ENCODE data around the gene CGB3. TPM values are rescaled to one million over a fixed set of nuclear protein-coding genes. Genes with fewer than 3 reads are reported as not detected.
"Not testable (repeated sequence)": the region's sequence is repeated elsewhere in the genome, so short reads cannot be mapped to it uniquely, and the experiment has no call there.

CGB3 gene
- polyA plus RNA-seq (2014; cell fraction: cytosol; rRNA removed): not detected in 2 replicates
- polyA plus RNA-seq (2014; cell fraction: nucleus; rRNA removed): not detected in 2 replicates

GRCh38 chr19:49024233-49024632, at the start of gene CGB3:
Gene CGB3, minus strand, starts transcription at chr19:49024333. Its CDS starts 362 bp downstream, at chr19:49023971.
- DNase-seq (ENCODE audit: low spot score): not testable (repeated sequence)

- no peak for DNase-seq (ENCODE audit: low spot score)
Measured at GRCh38 chr19:49071860-49072547, 47.9 kb upstream of the CGB3 start.

GRCh38 chr19:49070416-49070815, 46.3 kb upstream of the CGB3 start:
- no peak for DNase-seq (ENCODE audit: low spot score)

DNA sequence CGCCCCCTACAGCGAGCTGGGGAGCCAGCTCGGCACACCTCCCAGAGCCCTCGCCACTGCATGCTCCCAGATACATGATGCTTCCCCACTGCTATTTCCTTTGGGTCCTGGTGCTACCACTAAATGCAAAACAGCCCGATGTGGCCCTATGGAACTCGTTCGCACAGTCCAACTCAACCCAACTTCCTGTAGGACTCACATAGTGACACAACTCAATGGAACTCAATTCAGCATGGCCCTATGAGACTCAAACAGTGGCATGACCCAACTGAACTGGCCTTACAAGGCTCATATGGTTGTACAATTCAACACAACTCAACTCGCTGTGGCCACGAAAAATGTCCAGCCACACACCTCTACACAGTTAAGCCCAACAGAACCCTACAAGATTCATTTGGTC, 44.9 kb upstream of the CGB3 start:
- no peak for DNase-seq (ENCODE audit: low spot score)

- DNase-seq (ENCODE audit: low spot score): no peak
Measured at GRCh38 chr19:49067554-49067953, 43.4 kb upstream of the CGB3 start.

DNA sequence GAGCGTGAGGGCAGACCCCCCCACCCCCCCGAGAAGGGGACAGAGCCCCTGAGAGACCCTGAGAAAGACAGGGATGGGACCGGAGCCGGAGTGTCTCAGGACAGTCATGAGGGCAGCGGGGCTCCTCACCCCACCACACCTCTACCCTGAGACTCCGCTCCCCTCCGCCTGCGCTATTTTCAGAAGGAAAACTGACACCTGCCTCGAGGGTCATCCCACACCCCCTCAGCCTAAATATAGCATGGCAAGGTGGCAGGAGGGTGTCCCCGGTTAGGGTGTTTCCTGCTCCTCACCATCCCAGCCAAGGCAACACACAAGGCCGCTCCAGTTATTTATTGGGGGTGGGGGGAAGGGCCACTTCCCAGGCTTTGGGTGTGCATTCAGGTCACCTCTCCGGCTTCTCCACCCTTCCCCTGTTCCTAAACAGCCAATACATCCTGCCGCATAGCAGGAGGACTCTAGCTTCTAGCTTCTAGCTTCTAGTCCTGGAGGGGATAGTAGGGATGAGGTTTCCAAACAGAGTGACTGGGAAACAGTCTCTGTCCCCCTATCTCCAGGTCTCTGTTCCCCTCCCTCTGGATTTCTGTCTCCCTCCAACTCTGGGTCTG, 41.9 kb upstream of the CGB3 start:
- DNase-seq (ENCODE audit: low spot score): no peak

- DNase-seq (ENCODE audit: low spot score): peak; percentile 30
Measured at GRCh38 chr19:49064768-49065611, 40.9 kb upstream of the CGB3 start, which contains the start of gene NTF4. Gene NTF4, minus strand, starts transcription at chr19:49064818. Its CDS starts 2,821 bp downstream, at chr19:49061997.

GRCh38 chr19:49064029-49064629, 40.0 kb upstream of the CGB3 start:
- no peak for DNase-seq (ENCODE audit: low spot score)

GRCh38 chr19:49061445-49061844, 37.3 kb upstream of the CGB3 start:
- no peak for DNase-seq (ENCODE audit: low spot score)

DNA sequence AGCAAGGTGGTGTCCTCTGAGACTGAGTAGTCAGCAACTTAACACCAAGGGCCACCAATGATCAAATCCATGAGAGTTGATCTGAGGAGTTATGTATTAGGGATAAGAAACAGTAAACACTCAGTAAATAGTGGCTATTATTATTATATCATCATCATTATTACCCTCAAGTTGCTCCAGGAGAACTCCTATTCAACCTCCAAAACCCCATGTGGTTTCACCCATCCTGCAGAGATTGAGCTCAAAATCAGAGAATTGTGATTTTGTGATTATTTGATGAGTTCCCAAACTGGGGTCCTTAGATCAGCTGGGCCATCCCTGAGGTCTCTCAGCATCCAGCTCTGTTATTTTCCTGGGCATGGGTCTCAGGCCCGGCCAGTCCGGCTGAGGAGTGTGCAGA, 36.9 kb upstream of the CGB3 start:
- no peak for DNase-seq (ENCODE audit: low spot score)

DNA sequence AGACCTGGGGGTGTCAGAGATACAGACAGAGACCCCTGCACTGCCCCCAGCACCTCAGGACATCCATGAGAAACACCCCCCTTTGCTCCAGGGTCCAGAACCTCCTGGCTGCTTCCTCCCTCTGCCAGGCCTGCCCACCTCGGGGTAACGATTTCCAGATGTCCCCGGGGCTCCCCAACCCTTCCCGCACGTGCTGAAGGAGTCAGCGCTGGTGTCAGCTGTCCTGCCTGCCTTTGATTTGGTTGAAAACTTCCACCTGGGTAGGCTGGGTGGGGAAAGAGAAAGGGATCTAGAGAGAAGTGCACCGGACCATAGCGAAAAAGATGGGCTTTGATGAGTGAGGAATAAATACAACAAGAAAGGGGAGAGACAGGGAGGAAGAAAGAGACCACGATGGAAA, 34.9 kb upstream of the CGB3 start:
- DNase-seq (ENCODE audit: low spot score): no peak

- no peak for DNase-seq (ENCODE audit: low spot score)
Measured at GRCh38 chr19:49058562-49058961, 34.4 kb upstream of the CGB3 start.

DNA sequence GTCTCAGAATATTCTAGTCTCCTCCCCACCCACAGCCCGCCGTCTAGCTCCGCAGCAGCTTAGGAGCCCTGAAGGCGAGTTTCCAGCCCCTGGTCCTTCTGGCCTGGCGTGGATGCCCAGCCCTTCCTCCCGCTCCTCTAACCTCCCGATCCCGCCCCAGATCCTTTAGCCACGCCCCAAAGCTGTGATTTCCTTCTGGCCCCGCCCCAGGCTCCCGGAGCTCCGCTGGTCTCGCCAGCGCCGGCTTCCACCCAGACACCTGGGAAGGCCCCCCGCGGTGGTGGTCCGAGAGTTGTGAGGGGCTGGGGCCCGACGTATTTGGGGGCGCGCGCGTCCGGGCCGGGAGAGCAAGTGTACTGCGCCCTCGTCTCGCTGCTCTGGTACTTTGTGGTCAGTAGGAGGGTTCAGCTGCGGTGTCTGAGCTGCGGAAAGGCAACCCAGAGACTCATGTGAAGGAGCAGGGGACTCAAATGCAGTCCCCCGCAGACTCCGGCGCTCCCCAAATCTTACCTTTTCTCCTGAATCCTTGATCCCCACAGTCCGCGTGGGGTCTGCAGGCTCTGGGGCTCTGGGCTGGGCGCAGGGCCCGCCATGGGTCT, 33.6 kb upstream of the CGB3 start, which contains the start of gene CGB7:
CGB7 (minus strand) TSS at position 114 of the 599 bp plus-strand sequence. CDS start 2,374 bp downstream, outside the sequence.
- DNase-seq (ENCODE audit: low spot score): peak; percentile 46

- not testable (repeated sequence) for DNase-seq (ENCODE audit: low spot score)
Measured at GRCh38 chr19:49056902-49057596, 32.9 kb upstream of the CGB3 start.

GRCh38 chr19:49056101-49056901, 32.2 kb upstream of the CGB3 start:
- no peak for DNase-seq (ENCODE audit: low spot score)

DNA sequence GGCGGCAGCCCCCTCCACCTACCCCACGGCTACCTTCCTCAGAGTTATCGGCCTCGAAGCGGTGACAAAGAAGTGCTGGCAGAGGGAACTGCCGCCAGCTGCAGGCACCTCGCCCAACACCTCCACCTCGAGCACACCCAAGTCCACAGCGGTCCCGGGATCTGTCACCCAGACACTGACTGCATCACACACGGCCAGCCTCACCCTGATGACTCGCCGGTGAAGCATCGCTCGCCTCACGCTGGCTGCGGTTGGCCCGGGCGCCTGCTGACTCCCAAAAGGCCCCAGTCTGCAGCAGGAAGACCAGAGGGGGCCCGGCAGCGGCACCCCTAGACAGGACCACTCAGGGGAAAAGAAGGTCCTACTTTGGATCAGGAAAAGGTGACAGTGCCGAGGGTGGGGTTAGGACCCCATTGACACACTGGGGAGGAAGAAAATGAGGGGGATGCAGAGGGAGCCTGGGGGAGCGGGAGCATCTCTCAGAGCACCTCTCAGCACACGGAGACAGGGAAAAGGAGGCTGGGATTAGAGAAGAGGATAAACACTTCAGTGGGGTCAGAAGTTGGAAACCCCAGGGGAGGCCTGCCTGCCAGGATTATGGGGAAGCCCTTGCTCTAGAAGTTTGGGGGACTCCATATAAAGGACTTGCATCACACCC, 26.4 kb upstream of the CGB3 start:
- DNase-seq (ENCODE audit: low spot score): not testable (repeated sequence)

DNA sequence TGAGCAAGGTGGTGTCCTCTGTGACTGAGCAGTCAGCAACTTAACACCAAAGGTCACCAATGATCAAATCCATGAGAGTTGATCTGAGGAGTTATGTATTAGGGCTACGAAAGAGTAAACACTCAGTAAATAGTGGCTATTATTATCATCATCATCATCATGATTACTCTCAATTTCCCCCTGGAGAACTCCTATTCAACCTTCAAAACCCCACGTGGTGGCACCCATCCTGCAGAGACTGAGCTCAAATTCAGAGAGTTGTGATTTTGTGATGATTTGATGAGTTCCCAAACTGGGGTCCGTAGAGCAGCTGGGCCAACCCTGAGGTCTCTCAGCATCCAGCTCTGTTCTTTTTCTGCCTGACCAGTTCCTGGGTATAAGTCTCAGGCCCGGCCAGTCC, 25.7 kb upstream of the CGB3 start:
- not testable (repeated sequence) for DNase-seq (ENCODE audit: low spot score)

DNA sequence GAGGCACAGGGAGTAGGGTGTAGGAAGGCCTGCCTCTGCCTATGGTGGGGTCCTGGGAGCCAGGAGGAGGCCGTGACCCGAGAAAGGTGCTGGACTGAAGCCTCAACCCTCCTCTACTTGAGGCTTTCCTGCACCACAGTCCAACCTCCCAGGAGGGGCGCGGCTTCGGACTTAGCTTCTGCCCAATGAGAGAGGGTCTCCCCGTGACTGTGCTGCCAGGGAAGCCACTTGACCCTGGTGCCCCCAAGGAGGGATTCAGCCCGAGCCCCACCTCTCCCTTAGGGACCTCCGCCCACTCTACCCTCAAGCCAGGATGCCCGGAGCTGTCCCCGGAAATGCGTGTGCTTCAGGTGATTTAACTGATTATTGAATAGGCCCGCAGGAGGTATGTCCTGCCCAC, 24.9 kb upstream of the CGB3 start, which contains the start of gene CGB8:
CGB8 (minus strand) TSS at position 101 of the 400 bp plus-strand sequence. CDS start 372 bp downstream, outside the sequence.
- DNase-seq (ENCODE audit: low spot score): not testable (repeated sequence)

GRCh38 chr19:49043548-49043947, 19.4 kb upstream of the CGB3 start, which contains the start of gene CGB5:
Gene CGB5, plus strand, starts transcription at chr19:49043848. Its CDS starts 362 bp downstream, at chr19:49044210.
- DNase-seq (ENCODE audit: low spot score): not testable (repeated sequence)
